ENCODE measurements around the gene GPR32.
"Not testable (repeated sequence)": the region's sequence is repeated elsewhere in the genome, so short reads cannot be mapped to it uniquely, and the experiment has no call there.

Gene GPR32

GRCh38 chr19:50747141-50747540, 23.1 kb upstream of the GPR32 start:
- in situ Hi-C loops (cut with HindIII; ENCODE audit: low sequenced_read_pairs), result not testable (repeated sequence)

- in situ Hi-C loops (cut with HindIII; ENCODE audit: low sequenced_read_pairs), result no loop called here
Observed at GRCh38 chr19:50749490-50749889, 20.8 kb upstream of the GPR32 start.

GRCh38 chr19:50750010-50750409, 20.3 kb upstream of the GPR32 start:
- in situ Hi-C loops (cut with HindIII; ENCODE audit: low sequenced_read_pairs), result no loop called here

GRCh38 chr19:50753879-50754278, 16.4 kb upstream of the GPR32 start:
- in situ Hi-C loops (cut with HindIII; ENCODE audit: low sequenced_read_pairs), result no loop called here

GRCh38 chr19:50756244-50756643, 14.0 kb upstream of the GPR32 start:
- in situ Hi-C loops (cut with HindIII; ENCODE audit: low sequenced_read_pairs), result not testable (repeated sequence)

- in situ Hi-C loops (cut with HindIII; ENCODE audit: low sequenced_read_pairs), result not testable (repeated sequence)
Observed at GRCh38 chr19:50757624-50758023, 12.6 kb upstream of the GPR32 start.

GRCh38 chr19:50759076-50759475, 11.2 kb upstream of the GPR32 start:
- in situ Hi-C loops (cut with HindIII; ENCODE audit: low sequenced_read_pairs), result not testable (repeated sequence)

GRCh38 chr19:50759886-50760285, 10.4 kb upstream of the GPR32 start:
- in situ Hi-C loops (cut with HindIII; ENCODE audit: low sequenced_read_pairs), result no loop called here

GRCh38 chr19:50761501-50761900, 8.8 kb upstream of the GPR32 start:
- in situ Hi-C loops (cut with HindIII; ENCODE audit: low sequenced_read_pairs), result not testable (repeated sequence)

- in situ Hi-C loops (cut with HindIII; ENCODE audit: low sequenced_read_pairs), result not testable (repeated sequence)
Observed at GRCh38 chr19:50763521-50763920, 6.7 kb upstream of the GPR32 start.

- in situ Hi-C loops (cut with HindIII; ENCODE audit: low sequenced_read_pairs), result no loop called here
Observed at GRCh38 chr19:50764409-50764808, 5.9 kb upstream of the GPR32 start.

- in situ Hi-C loops (cut with HindIII; ENCODE audit: low sequenced_read_pairs), result not testable (repeated sequence)
Observed at GRCh38 chr19:50766746-50767145, 3.5 kb upstream of the GPR32 start.

- in situ Hi-C loops (cut with HindIII; ENCODE audit: low sequenced_read_pairs), result not testable (repeated sequence)
Observed at GRCh38 chr19:50767263-50767662, 3.0 kb upstream of the GPR32 start.

GRCh38 chr19:50768277-50768676, 2.0 kb upstream of the GPR32 start:
- in situ Hi-C loops (cut with HindIII; ENCODE audit: low sequenced_read_pairs), result no loop called here

- in situ Hi-C loops (cut with HindIII; ENCODE audit: low sequenced_read_pairs), result no loop called here
Observed at GRCh38 chr19:50770888-50771287, 624 bp downstream of the GPR32 start.

- in situ Hi-C loops (cut with HindIII; ENCODE audit: low sequenced_read_pairs), result no loop called here
Observed at GRCh38 chr19:50772476-50772875, 2.2 kb downstream of the GPR32 start.

GRCh38 chr19:50772912-50773311, 2.6 kb downstream of the GPR32 start:
- in situ Hi-C loops (cut with HindIII; ENCODE audit: low sequenced_read_pairs), result not testable (repeated sequence)

- in situ Hi-C loops (cut with HindIII; ENCODE audit: low sequenced_read_pairs), result not testable (repeated sequence)
Observed at GRCh38 chr19:50773454-50773853, 3.2 kb downstream of the GPR32 start.

GRCh38 chr19:50776131-50776530, 5.9 kb downstream of the GPR32 start:
- in situ Hi-C loops (cut with HindIII; ENCODE audit: low sequenced_read_pairs), result no loop called here

GRCh38 chr19:50777261-50777660, 7.0 kb downstream of the GPR32 start:
- in situ Hi-C loops (cut with HindIII; ENCODE audit: low sequenced_read_pairs), result no loop called here

- in situ Hi-C loops (cut with HindIII; ENCODE audit: low sequenced_read_pairs), result no loop called here
Observed at GRCh38 chr19:50777830-50778303, 7.6 kb downstream of the GPR32 start.

GRCh38 chr19:50778906-50779430, 8.7 kb downstream of the GPR32 start:
- in situ Hi-C loops (cut with HindIII; ENCODE audit: low sequenced_read_pairs), result no loop called here

Data from DLD1 (cell line).